Measurements from ENCODE around the gene TENT4A. TPM values are rescaled to one million over a fixed set of nuclear protein-coding genes. Genes with fewer than 3 reads are reported as not detected.

Gene TENT4A
- total and polyA plus RNA-seq, 10 of the 15 experiments (the other 5 are each of a cell fraction or from before 2014, with no cell fraction given): 1.4 to 30.6 (median 12.5) TPM

GRCh38 chr5:6674421-6674820 is 38.8 kb upstream of the TENT4A start (continued):
- TF ChIP-seq ZNF687 (IDR thresholded peaks at IDR 0.05) (no peak), ATF3 (IDR thresholded peaks at IDR 0.05; ENCODE audit: borderline replicate concordance, extremely low read depth, low read depth, low read length) (no peak)

GRCh38 chr5:6674886-6675285 is 38.3 kb upstream of the TENT4A start:
- BruUV-seq (replicated peaks): no TSS peak
- no peak for DNase-seq (ENCODE audit: low read depth, low spot score)
- no peak for FAIRE-seq
- H3K36me3 ChIP-seq (ENCODE audit: control insufficient read depth in 2 of 2, insufficient read depth in 2 of 2, low read length in 1 of 2): no peaks in the 10 kb centered on the region; a peak in 2 of 4 replicates
- no peaks in the 10 kb centered on the region for H3K4me1 ChIP-seq (ENCODE audit: control insufficient read depth, insufficient read depth, low read length)
- no peaks in the 10 kb centered on the region; the same call in 2 of the 3 replicates for H3K9me3 ChIP-seq (replicated peaks; ENCODE audit: control insufficient read depth, insufficient read depth, low read length)
- intact Hi-C loops (cut with micrococcal nuclease; ENCODE audit: unreplicated experiment): no loop called here
- RAD21 ChIA-PET (ENCODE audit: unreplicated experiment): no interaction called here
- ATAC-seq: no peak
- POLR2A ChIA-PET: no interaction called here
- H3K4me2 ChIP-seq (ENCODE audit: control insufficient read depth, insufficient read depth): no peak overlapping the region
- WGBS (ENCODE audit: insufficient coverage, insufficient replicate concordance, low lambda C conversion rate, missing lambda C conversion rate): 100% methylated on average over 10 of the region's 10 CpGs
- no peak overlapping the region for H3K4me3 ChIP-seq
- SMC1A ChIA-PET (ENCODE audit: uncharacterized antibody, unreplicated experiment): no interaction called here
- H3K79me2 ChIP-seq (ENCODE audit: control insufficient read depth, insufficient read depth, low read length): no peaks in the 10 kb centered on the region
- H3K9ac ChIP-seq (ENCODE audit: control insufficient read depth, insufficient read depth, low read length): no peak overlapping the region
- in situ Hi-C loops (cut with MboI): no loop called here
- no peak overlapping the region for H2AFZ ChIP-seq (ENCODE audit: control insufficient read depth, low read depth, low read length)
- H4K20me1 ChIP-seq (ENCODE audit: control insufficient read depth, insufficient read depth): no peaks in the 10 kb centered on the region
- no peak overlapping the region for H3K27ac ChIP-seq (ENCODE audit: control insufficient read depth, insufficient read depth)
- CTCF ChIA-PET: no interaction called here
- H3K27me3 ChIP-seq (replicated peaks in 1 of 2; ENCODE audit: control insufficient read depth in 2 of 2, insufficient read depth in 2 of 2, low read length in 1 of 2): no peaks in the 10 kb centered on the region
- TF ChIP-seq REST (IDR thresholded peaks at IDR 0.05; ENCODE audit: low read depth, low read length) (no peak), FOXM1 (IDR thresholded peaks at IDR 0.05; ENCODE audit: low read depth, low read length) (no peak), RBBP5 (conservative IDR thresholded peaks at IDR 0.05) (no peak), CTCF (IDR thresholded peaks at IDR 0.05 in 2 of 3, conservative IDR thresholded peaks at IDR 0.05 in 1 of 3; ENCODE audit: control insufficient read depth in 2 of 3, extremely low read depth in 1 of 3, insufficient read depth in 1 of 3, low read depth in 3 of 3, low read length in 3 of 3) (no peak), CBX5 (IDR thresholded peaks at IDR 0.05; ENCODE audit: low read depth) (no peak), BHLHE40 (IDR thresholded peaks at IDR 0.05; ENCODE audit: borderline replicate concordance in 1 of 2, low read depth in 2 of 2, low read length in 1 of 2) (no peak), HDGF (IDR thresholded peaks at IDR 0.05) (no peak), SMARCA5 (IDR thresholded peaks at IDR 0.05) (no peak)
